KBM-7 (cell line): ENCODE measurements around the gene CCRL2.
"Not testable (repeated sequence)": the region's sequence is repeated elsewhere in the genome, so short reads cannot be mapped to it uniquely, and the experiment has no call there.

Experiments
- DNase-seq: peaks from one replicate; pipeline ENCODE4 v3.0.0-alpha.2; 2015
- in situ Hi-C: fragments of 300-500 bp; cut with MboI; formaldehyde crosslinking; loops from 2 replicates; pipeline ENCODE4 v1.14.3; 2020; ENCODE audit warnings: low sequenced_read_pairs, low pct_unique_long_range_greater_than_20kb, mixed read lengths

The CCRL2 gene

DNA sequence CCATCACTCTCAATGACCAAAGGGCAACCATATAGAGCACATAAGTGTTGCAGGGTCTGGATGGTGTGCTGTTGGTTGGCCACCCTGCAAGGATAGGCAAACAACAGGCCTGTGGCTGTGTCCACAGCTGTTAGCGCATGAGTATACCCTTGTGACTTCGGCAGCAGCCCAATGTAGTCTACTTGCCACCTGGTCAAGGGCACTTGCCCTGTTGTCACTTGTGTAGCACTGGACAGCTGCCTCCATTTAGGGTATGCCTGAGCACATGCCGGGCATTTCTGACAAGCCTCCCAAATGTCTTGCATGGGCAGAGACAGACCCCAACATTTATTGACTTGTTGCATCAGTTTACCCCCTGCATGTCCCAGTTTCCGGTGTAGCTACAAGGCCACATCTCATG is 12.8 kb downstream of the CCRL2 start:
- in situ Hi-C loops, result no loop called here
- DNase-seq, result no peak

DNA sequence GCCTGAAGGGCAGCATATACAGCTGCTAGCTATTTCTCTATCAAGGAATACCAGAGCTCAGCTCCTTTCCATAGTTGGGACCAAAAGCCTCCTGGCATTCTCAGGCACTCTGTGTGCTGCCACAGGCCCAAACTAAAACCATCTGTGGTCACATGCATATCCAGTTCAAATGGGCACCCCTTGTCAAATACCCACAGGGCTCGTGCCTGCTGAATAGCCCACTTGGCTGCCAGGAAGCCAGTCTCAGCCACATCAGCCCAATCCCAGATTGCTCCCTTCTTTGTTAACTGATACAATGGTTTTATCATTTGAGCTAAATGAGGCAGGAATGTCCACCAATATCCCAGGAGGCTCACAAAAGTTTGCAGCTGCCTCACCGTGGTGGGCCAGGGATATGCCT is 13.9 kb downstream of the CCRL2 start:
- in situ Hi-C loops, result no loop called here
- DNase-seq, result no peak

DNA sequence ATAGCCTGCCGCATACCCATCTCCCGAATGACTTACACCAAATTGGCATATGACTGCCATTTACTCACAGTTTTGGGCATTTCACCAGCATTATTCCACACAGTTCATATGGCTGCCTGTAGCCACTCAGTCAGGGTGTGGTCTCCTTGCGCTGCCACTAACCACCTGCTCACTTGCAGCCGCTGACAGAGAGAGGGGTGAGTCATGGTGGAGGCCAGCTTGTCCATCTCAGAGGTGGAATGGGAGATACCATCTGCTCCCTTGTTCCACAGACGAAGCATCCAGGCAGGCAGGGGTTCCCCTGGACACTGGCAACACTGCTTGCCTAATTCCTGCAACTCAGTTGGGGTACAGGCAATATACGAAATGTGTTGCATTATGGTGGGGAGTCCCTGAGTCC is 15.6 kb downstream of the CCRL2 start:
- no peak for DNase-seq
- in situ Hi-C loops, result no loop called here

DNA sequence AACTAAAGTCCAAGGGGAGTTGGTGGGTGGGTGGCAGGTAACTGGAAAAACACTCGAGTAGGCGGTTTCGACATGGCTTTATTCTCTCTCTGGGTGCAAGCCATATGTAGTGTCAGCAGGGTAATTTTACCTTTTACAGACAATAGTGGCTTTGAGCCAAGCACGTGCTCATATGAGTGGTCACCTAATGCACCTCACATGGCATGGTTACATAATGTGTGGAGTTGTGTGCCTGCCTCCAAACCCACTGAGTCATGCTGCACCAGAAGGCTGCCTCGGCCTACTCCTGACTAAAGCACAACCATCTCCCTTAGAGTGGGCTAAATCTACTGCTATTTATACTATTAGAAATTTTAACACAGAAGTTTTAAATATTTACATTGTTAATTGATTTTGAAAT is 16.5 kb downstream of the CCRL2 start:
- no peak for DNase-seq
- in situ Hi-C loops, result no loop called here

DNA sequence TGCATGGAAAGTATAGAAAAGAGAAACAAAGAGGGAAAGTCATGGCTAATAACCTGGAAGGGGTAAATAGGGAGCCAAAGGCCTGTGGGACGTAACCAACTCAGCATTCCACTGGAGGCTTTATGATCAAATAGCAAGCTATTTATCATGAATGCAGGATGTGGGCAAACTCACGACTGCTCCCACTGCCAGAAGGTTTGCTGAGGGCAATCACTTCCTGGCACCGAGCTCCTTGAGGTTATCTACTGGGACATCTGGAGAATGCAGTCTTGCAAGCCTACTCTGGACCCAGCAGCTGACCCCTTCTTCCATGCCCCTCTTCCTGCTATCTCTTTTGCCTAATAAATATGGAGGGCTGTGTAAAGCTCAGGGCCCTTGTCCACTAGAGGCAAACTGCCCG is 19.4 kb downstream of the CCRL2 start:
- in situ Hi-C loops, result not testable (repeated sequence)
- DNase-seq, result peak; percentile 45

DNA sequence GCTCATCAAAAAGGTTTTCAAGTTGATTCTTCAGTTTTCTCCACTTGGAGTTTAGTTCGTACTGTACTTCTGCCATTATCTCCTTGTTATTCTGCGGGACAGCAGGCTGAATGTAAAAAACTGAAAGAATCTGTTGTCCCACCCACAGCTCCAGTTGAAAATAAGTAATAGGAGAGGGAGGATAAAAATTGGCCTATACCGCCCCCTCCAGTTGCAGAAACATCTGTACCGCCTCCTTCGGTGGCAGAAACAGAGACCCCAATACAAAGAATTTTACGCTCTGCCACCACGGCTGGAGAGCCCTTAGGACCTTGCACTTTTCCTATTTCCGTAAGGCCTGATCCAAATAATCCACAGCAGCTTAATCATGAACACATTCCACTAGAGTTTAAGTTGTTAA is 20.3 kb downstream of the CCRL2 start:
- in situ Hi-C loops, result not testable (repeated sequence)
- peak; percentile 44 for DNase-seq

DNA sequence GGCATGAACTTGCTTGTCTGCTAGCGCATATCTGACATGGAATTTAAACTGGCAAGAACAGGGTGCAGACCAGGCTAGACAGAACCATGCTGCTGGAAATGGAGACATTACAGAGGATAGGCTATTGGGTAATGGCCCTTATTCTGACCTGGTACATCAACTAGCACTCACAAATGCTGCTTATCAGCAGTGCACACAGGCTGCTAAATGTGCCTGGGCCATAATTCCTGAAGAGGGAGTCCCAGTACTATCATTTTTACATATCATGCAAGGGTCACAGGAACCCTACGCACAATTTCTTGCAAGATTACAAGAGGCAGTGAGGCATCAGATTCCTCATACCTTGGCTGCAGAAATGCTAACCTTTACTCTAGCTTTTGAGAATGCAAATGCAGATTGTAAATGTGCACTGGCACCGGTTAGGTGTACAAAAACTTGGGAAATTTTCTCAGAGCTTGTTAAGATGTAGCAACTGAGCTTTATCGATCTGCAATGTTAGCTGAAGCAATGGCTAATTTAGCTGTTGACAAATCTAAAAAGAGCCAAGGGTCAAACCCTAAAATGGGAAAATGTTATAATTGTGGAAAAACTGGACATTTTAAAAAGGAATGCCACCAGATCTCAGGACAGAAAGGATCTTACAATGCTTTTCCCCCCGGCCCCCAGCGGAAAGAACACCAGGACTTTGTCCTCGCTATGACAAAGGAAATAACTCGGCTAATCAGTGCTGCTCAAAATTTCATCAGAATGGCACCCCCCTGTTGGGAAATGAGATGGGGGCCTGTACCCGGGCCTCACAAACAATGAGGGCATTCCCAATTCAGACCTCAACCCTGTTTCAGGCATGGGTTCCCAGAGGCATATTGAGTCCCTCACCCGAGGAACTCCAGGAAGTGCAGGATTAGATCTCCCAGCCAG is 21.1 kb downstream of the CCRL2 start:
- in situ Hi-C loops, result no loop called here

DNA sequence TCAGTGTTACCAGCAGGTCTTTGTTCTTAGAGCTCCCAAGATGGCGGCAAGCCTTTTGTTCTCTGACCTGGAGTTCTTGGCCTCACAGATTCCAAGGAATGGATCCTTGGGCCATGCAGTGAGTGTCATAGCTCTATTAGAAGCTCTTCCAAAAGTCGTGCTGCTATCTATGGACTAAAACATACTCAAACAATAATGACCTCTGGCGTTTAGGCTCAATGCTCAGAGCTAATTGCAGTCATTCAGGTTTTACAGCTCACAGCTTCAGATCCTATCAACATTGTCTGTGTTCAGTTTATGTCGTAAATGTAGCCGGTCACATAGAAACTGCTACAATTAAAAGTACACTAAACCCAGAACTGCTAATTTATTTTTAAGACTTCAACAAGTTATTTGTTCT is 22.2 kb downstream of the CCRL2 start:
- in situ Hi-C loops, result no loop called here

More for the DNA sequence above, 21.1 kb downstream of the CCRL2 start:
- peak; percentile 40 for DNase-seq

DNA sequence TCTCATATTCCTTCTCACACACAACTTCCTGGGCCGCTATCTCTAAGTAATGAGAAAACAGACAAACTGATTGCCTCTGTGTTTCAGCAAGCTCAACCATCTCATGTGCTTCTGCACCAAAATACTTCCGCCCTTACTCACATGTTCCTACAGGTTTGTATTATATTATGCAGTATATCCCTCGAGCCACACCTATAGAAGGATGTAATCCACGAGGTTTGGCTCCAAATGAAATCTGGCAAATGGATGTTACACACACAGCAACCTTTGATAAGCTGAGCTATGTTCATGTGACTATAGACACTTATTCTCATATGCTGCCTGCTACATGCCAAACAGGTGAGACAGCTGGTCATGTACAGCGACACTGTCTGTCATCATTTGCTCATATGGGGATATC is 22.6 kb downstream of the CCRL2 start:
- no peak for DNase-seq
- in situ Hi-C loops, result no loop called here

More for the DNA sequence above, 22.2 kb downstream of the CCRL2 start:
- no peak for DNase-seq

DNA sequence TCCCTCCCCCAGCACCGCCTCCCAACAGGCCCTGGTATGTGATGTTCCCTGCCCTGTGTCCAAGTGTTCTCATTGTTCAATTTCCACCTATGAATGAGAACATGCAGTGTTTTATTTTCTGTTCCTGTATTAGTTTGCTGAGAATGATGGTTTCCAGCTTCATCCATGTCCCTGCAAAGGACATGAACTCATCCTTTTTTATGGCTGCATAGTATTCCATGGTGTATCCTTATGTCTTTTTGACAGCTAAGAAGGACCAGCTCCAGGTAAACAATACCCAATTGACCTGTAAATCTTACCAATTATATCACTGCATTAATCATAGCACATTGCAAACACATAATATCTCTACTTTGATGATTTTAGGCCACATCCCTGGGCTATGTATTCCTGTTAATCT is 23.8 kb downstream of the CCRL2 start:
- DNase-seq, in situ Hi-C loops: not testable (repeated sequence)

DNA sequence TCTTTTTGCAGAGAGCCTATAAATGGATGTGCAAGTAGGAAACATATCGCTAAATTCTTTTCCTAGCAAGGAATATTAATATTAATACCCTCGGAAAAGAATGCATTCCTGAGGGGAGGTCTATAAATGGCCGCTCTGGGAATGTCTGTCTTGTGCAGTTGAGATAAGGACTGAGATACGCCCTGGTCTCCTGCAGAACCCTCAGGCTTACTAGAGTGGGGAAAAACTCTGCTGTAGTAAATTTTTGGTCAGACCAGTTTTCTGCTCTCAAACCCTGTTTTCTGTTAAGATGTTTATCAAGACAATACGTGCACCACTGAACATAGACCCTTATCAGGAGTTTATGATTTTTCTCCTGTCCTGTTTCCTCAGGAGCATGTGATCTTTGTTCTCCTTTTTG is 24.8 kb downstream of the CCRL2 start:
- DNase-seq, result peak; percentile 28
- in situ Hi-C loops, result not testable (repeated sequence)

DNA sequence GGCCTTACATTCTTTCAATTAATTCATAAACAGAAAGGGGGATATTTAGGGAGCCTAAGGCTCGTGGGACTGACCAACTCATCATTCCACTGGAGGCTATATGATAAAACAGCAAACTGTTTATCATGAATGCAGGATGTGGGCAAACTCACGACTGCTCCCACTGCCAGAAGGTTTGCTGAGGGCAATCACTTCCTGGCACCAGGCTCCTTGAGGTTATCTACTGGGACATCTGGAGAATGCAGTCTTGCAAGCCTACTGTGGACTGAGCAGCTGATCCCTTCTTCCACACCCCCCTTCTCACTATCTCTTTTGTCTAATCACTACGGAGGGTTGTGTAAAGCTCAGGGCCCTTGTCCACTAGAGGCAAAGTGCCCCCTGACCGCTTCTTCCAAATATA is 26.1 kb downstream of the CCRL2 start:
- peak; percentile 76 for DNase-seq

DNA sequence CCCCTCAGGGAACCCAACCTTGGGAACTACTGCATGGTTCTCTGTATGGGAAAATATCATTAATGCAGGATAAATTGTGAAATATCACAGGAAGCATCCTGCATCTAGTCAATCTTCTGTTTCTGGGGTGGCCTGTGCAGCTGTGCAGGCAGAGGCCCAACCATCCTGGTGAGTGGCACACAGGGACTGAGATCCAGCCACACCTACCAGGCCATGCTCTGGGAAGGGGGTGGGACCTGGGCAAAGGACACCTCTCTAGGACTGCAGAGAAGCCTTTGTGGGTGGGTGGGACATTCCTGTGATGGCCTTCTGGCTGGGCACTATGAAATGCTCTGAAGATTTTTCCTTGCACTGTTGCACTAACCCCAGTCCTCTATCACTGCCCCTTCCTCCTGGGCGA is 26.8 kb downstream of the CCRL2 start:
- in situ Hi-C loops, result no loop called here
- no peak for DNase-seq

More for the DNA sequence above, 26.1 kb downstream of the CCRL2 start:
- in situ Hi-C loops, result not testable (repeated sequence)

DNA sequence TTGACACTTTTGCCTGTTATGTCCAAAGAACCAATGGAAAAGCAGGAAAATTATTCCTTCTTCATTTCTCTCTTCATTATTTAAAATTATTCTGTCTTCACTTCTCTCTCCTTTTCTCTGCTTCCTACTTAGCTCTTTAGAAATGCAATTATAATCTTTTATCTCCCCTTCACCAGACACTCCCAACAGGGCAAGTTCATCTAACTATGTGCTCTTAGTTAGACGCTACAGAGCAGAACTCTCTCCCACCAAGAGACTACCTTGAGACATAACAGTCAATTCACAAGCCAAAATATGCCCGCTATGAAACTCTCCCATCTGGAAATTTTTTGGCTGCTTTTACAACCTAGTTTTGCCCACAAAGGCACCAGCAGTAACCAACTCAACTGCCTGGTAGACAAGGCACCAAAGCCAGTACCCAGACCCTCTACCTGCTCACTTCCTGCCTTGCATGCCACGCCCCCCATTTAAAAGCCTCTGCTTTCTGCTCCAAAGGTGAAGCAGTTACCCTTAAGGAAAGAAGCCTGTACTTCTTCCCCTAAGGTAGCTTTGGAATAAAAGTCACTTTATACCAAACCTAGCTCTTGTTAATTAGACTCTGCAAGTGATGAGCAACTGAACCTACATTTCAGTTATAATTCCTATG is 28.1 kb downstream of the CCRL2 start:
- no peak for DNase-seq
- in situ Hi-C loops, result no loop called here

DNA sequence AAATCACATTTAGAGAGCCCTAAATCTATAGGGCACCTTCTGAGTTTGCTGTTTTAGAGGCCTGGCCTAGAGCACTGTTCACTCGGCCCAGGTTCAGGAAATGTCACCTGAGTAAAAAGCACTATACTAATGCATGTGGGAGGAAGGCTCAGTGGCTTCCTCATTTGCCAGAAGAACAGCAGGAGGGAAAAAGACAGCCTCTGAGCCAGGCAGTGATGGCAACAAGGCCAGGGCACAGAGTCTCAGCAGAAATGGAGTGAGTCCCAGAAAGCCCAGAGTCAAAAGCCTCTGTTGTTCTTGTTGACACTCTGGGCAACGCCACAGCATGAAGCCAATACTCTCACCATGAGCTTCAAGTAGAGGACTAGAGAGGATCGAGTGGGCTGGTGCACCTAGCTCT is 31.8 kb downstream of the CCRL2 start:
- in situ Hi-C loops, result no loop called here
- peak; percentile 75 for DNase-seq

DNA sequence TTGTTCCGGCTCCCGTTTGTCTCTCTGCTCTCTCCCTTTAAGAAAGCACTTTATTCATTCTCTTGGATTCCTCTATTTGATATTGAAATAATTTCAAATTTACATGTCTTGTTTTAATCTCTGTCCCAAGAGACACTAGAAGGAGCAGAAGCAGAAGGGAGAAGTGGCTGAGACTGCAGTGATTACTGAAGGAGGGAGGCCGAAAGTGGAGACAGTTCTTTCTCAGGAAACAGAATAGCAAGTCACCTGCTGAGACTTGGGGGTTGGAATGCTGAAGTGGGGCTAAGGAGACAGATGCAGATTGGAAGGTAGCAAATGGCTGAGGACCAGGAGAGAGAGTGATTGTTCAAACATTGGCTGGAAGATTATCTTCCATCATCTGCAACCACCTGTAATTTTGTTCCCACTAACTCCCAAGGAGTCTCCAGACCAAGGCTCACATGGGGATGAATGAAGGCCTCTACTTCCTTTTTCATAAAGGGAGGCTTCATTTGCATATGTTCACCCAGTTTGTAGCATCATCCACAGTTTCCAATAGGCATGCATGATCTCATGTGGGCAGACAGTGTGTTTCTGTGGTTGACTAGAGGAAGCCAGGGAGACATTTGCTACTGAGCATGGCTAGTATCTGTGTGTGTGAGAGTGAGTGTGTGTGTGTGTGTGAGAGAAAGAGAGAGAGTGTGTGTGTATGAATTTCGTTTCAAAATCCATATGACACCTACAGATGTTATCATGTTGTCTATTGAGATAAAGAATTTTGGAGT is 33.7 kb downstream of the CCRL2 start:
- peak; percentile 78 for DNase-seq
- in situ Hi-C loops, result no loop called here

DNA sequence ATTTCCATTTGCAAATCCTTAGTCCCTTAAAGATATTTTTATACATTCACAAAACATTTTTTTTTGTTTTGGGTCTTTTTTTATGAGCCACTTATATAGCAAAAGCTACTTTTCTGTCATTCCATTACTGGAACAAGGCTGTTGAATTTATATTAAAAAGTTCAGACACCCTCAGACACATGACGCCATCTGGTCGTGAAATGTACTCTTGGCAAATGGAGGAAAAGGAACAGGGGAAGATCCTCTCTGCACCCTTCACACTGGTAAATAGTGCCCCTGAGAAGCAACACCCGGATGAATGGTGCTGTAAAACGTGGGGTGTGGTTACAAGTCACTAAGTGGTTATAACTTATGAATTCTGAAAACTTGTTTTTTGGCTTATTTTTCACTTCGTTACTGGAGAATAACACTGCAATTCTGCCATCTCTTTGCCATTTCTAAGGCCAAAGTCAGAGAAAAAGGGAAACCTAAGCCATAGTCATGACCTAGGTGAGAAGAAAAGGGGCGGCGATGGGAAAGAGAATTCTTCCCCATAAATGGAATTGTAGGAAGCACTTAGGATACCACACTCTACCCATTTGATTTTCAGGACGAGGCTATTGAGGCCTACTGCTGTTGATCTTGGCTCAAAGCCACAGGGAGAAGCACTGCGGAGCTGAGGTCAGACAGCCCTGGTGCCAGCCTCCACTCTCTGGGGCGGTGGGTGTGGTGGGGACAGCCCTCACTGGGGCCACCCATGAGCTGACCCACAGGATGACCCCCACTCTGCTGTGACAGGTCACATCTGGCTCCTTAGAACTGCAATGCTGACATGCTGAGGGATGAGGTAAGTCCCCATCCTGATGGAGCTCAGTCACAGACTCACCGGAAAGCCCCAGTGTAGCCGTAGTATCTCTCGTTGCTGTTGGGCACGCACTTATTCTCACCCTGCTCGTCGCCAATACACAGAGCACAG is 35.8 kb downstream of the CCRL2 start:
- no peak for DNase-seq
- in situ Hi-C loops, result no loop called here

DNA sequence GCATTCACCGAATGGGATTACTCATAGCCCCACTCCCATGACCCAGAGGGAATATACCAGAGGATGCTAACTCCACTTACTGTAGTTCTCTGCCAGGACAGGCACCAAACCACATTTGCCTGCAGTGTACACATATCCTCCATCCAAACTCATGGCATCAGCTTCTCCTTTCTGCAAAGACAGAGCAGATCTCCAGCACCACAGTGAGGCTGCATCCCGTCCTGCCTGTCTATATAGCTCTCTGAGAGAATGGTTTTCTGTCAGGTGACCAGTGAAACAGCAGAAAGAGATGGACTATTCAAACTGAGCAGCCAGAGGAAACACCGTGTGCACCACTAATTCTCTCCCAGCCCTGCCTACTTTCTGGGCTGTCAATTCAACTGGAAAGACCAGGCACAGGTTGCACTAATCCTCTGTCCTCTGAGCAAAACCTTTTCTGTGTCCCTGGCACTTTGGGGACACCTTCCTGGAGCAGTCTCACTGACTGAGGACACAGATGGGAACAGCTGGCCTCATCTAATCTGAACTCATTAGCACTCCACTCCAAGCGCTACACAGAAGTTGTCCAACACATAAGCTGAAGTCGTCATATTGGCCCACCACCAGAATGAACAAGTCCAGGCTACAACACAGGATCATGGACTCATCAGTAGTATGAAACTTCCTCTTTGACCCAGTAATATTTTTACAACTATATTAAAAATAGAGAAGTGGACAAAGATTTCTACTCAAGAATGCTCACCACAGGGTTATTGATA is 40.3 kb downstream of the CCRL2 start:
- in situ Hi-C loops, result no loop called here
- no peak for DNase-seq
